Neural cell (in vitro differentiated cells): ENCODE results near the gene POPDC2. TPM values are rescaled to one million over a fixed set of nuclear protein-coding genes. Genes with fewer than 3 reads are reported as not detected.

ENCODE experiments used
- H2AFZ ChIP-seq: fragments of 200-600, 300-800 bp; sonication (generic), shearing (Covaris generic); 2 replicates; pipeline ENCODE4 v1.6.0; 2014; ENCODE audit warnings: low read depth, mild to moderate bottlenecking, antibody characterized with exemption, low read length, moderate library complexity
- H3F3A ChIP-seq: fragments of 200-600 bp; shearing (Covaris generic); 2 replicates; pipeline ENCODE4 v1.6.1; 2016; ENCODE audit warnings: mild to moderate bottlenecking, moderate library complexity, mixed read lengths, antibody characterized with exemption, low read length; ENCODE audit not compliant: insufficient read depth, poor library complexity, severe bottlenecking
- H3K27ac ChIP-seq: fragments of 200-600, 300-800 bp; sonication (generic), shearing (Covaris generic); 2 replicates; pipeline ENCODE4 v1.5.1; 2014; ENCODE audit warnings: mild to moderate bottlenecking, low read length, moderate library complexity
- H3K27me3 ChIP-seq: fragments of 300-800, 200-600 bp; sonication (generic), shearing (Covaris generic); 2 replicates; pipeline ENCODE4 v1.6.0; 2014; ENCODE audit warnings: mild to moderate bottlenecking, low read depth, low read length, moderate library complexity; ENCODE audit not compliant: insufficient read depth
- H3K36me3 ChIP-seq: fragments of 300-800, 200-600 bp; sonication (generic), shearing (Covaris generic); 2 replicates; pipeline ENCODE4 v1.5.1; 2014; ENCODE audit warnings: mild to moderate bottlenecking, antibody characterized with exemption, low read length, moderate library complexity; ENCODE audit not compliant: insufficient read depth
- H3K4me2 ChIP-seq: fragments of 300-800, 200-600 bp; sonication (generic), shearing (Covaris generic); 2 replicates; pipeline ENCODE4 v1.6.0; 2014; ENCODE audit warnings: mild to moderate bottlenecking, low read length
- H3K4me3 ChIP-seq: fragments of 300-800, 200-600 bp; sonication (generic), shearing (Covaris generic); 2 replicates; pipeline ENCODE4 v1.5.1; 2014; ENCODE audit warnings: mild to moderate bottlenecking, low read length, moderate library complexity
- H3K79me2 ChIP-seq: fragments of 200-600 bp; shearing (Covaris generic); replicated peaks from 2 replicates; pipeline ENCODE4 v1.6.0; 2014; ENCODE audit warnings: mild to moderate bottlenecking, low read length, moderate library complexity; ENCODE audit not compliant: insufficient read depth
- H3K9ac ChIP-seq: fragments of 300-800, 200-600 bp; sonication (generic), shearing (Covaris generic); 2 replicates; pipeline ENCODE4 v1.6.1; 2016; ENCODE audit warnings: mild to moderate bottlenecking, low read length, mixed read lengths
- H3K9me2 ChIP-seq: fragments of 200-600 bp; shearing (Covaris generic); 2 replicates; pipeline ENCODE4 v1.6.1; 2016; ENCODE audit warnings: mild to moderate bottlenecking, low read length, mixed read lengths; ENCODE audit not compliant: insufficient read depth
- H3K9me3 ChIP-seq: fragments of 200-600, 300-800 bp; sonication (generic), shearing (Covaris generic); 2 replicates; pipeline ENCODE4 v1.6.1; 2016; ENCODE audit warnings: mild to moderate bottlenecking, mixed run types, low read length, moderate library complexity, mixed read lengths
- H4K20me1 ChIP-seq: fragments of 200-600 bp; shearing (Covaris generic); 2 replicates; pipeline ENCODE4 v1.6.1; 2016; ENCODE audit warnings: mild to moderate bottlenecking, mixed run types; ENCODE audit not compliant: insufficient read depth
- CTCF ChIP-seq: fragments of 450-650 bp; IDR thresholded peaks from 2 replicates; pipeline ENCODE4 v1.5.1; 2014; ENCODE audit warnings: antibody characterized with exemption, mild to moderate bottlenecking, moderate library complexity; ENCODE audit not compliant: poor library complexity, severe bottlenecking
- EP300 ChIP-seq: fragments of 450-650 bp; conservative IDR thresholded peaks from 2 replicates; pipeline ENCODE4 v1.6.1; 2014; ENCODE audit warnings: antibody characterized with exemption, mild to moderate bottlenecking, moderate library complexity; ENCODE audit not compliant: poor library complexity, severe bottlenecking
- EZH2 ChIP-seq: fragments of 200-600, 300-800 bp; shearing (Covaris generic), sonication (generic); IDR thresholded peaks from 2 replicates; pipeline ENCODE4 v1.6.1; 2014; ENCODE audit warnings: antibody characterized with exemption, low read length, borderline replicate concordance, mild to moderate bottlenecking; ENCODE audit not compliant: insufficient read depth, poor library complexity, severe bottlenecking
- MXI1 ChIP-seq: fragments of 450-650 bp; conservative IDR thresholded peaks from 2 replicates; pipeline ENCODE4 v1.6.1; 2014; ENCODE audit warnings: antibody characterized with exemption, mild to moderate bottlenecking; ENCODE audit not compliant: poor library complexity, severe bottlenecking
- POLR2AphosphoS5 ChIP-seq: IDR thresholded peaks from 2 replicates; pipeline ENCODE4 v1.6.1; 2012
- RAD21 ChIP-seq: fragments of 450-650 bp; conservative IDR thresholded peaks from 2 replicates; pipeline ENCODE4 v1.6.1; 2014; ENCODE audit warnings: antibody characterized with exemption, mild to moderate bottlenecking, moderate library complexity
- REST ChIP-seq: IDR thresholded peaks from 2 replicates; pipeline ENCODE4 v1.6.1; 2012; ENCODE audit warnings: borderline replicate concordance
- SMC3 ChIP-seq: fragments of 450-650 bp; conservative IDR thresholded peaks from 2 replicates; pipeline ENCODE4 v1.6.1; 2014; ENCODE audit warnings: antibody characterized with exemption, mild to moderate bottlenecking, moderate library complexity; ENCODE audit not compliant: poor library complexity
- TAF1 ChIP-seq: IDR thresholded peaks from 2 replicates; pipeline ENCODE4 v1.6.1; 2012; ENCODE audit warnings: low read depth
- polyA plus RNA-seq: library from polyadenylated mRNA; depleted of rRNA; stranded (reverse); fragments of >200 nt; gene quantifications from 2 replicates; pipeline ENCODE4 v1.2.3, GENCODE V29; 2014

POPDC2 gene
- polyA plus RNA-seq, 1 donor from 2014 or later = 3.4 TPM

GRCh38 chr3:119600732-119601131 lies 59.7 kb downstream of the POPDC2 start:
- no peaks in the 10 kb centered on the region for H3K36me3 ChIP-seq
- H2AFZ ChIP-seq = no peak overlapping the region
- no peaks in the 10 kb centered on the region for H4K20me1 ChIP-seq
- TF ChIP-seq RAD21 (no peak), EP300 (no peak), CTCF (no peak), SMC3 (no peak), MXI1 (no peak), POLR2AphosphoS5 (no peak), EZH2 (no peak), REST (no peak), TAF1 (no peak)
- no peak overlapping the region for H3K4me3 ChIP-seq
- no peaks in the 10 kb centered on the region for H3F3A ChIP-seq
- H3K9me2 ChIP-seq = no peaks in the 10 kb centered on the region
- H3K9me3 ChIP-seq = no peaks in the 10 kb centered on the region
- no peak overlapping the region for H3K9ac ChIP-seq
- no peaks in the 10 kb centered on the region for H3K79me2 ChIP-seq
- no peak overlapping the region for H3K4me2 ChIP-seq
- H3K27ac ChIP-seq = no peak overlapping the region
- H3K27me3 ChIP-seq = no peaks in the 10 kb centered on the region

- Histone ChIP-seq H3K27me3 (no peaks in the 10 kb centered on the region), H3K4me2 (no peak overlapping the region), H3K9me2 (no peaks in the 10 kb centered on the region), H3K36me3 (no peaks in the 10 kb centered on the region), H3K9me3 (no peaks in the 10 kb centered on the region), H2AFZ (no peak overlapping the region), H3K27ac (no peak overlapping the region), H4K20me1 (no peaks in the 10 kb centered on the region), H3F3A (no peaks in the 10 kb centered on the region), H3K9ac (no peak overlapping the region), H3K79me2 (no peaks in the 10 kb centered on the region), H3K4me3 (no peak overlapping the region)
- no peak for TF ChIP-seq TAF1
- TF ChIP-seq SMC3 = no peak
- no peak for TF ChIP-seq EZH2
- no peak for TF ChIP-seq EP300
- no peak for TF ChIP-seq REST
- TF ChIP-seq RAD21 = no peak
- TF ChIP-seq CTCF = no peak
- TF ChIP-seq POLR2AphosphoS5 = no peak
- TF ChIP-seq MXI1 = no peak
Observed at GRCh38 chr3:119599558-119600174, 60.7 kb downstream of the POPDC2 start.
